Neural cell (in vitro differentiated cells): ENCODE measurements around the gene STX1B. TPM values are rescaled to one million over a fixed set of nuclear protein-coding genes. Genes with fewer than 3 reads are reported as not detected.

Source experiments
- H2AFZ ChIP-seq: fragments of 200-600, 300-800 bp; sonication (generic), shearing (Covaris generic); 2 replicates; pipeline ENCODE4 v1.6.0; 2014; ENCODE audit warnings: low read depth, mild to moderate bottlenecking, antibody characterized with exemption, low read length, moderate library complexity
- H3F3A ChIP-seq: fragments of 200-600 bp; shearing (Covaris generic); 2 replicates; pipeline ENCODE4 v1.6.1; 2016; ENCODE audit warnings: mild to moderate bottlenecking, moderate library complexity, mixed read lengths, antibody characterized with exemption, low read length; ENCODE audit not compliant: insufficient read depth, poor library complexity, severe bottlenecking
- H3K27ac ChIP-seq: fragments of 200-600, 300-800 bp; sonication (generic), shearing (Covaris generic); 2 replicates; pipeline ENCODE4 v1.5.1; 2014; ENCODE audit warnings: mild to moderate bottlenecking, low read length, moderate library complexity
- H3K27me3 ChIP-seq: fragments of 300-800, 200-600 bp; sonication (generic), shearing (Covaris generic); 2 replicates; pipeline ENCODE4 v1.6.0; 2014; ENCODE audit warnings: mild to moderate bottlenecking, low read depth, low read length, moderate library complexity; ENCODE audit not compliant: insufficient read depth
- H3K36me3 ChIP-seq: fragments of 300-800, 200-600 bp; sonication (generic), shearing (Covaris generic); 2 replicates; pipeline ENCODE4 v1.5.1; 2014; ENCODE audit warnings: mild to moderate bottlenecking, antibody characterized with exemption, low read length, moderate library complexity; ENCODE audit not compliant: insufficient read depth
- H3K4me2 ChIP-seq: fragments of 300-800, 200-600 bp; sonication (generic), shearing (Covaris generic); 2 replicates; pipeline ENCODE4 v1.6.0; 2014; ENCODE audit warnings: mild to moderate bottlenecking, low read length
- H3K4me3 ChIP-seq: fragments of 300-800, 200-600 bp; sonication (generic), shearing (Covaris generic); 2 replicates; pipeline ENCODE4 v1.5.1; 2014; ENCODE audit warnings: mild to moderate bottlenecking, low read length, moderate library complexity
- H3K79me2 ChIP-seq: fragments of 200-600 bp; shearing (Covaris generic); replicated peaks from 2 replicates; pipeline ENCODE4 v1.6.0; 2014; ENCODE audit warnings: mild to moderate bottlenecking, low read length, moderate library complexity; ENCODE audit not compliant: insufficient read depth
- H3K9ac ChIP-seq: fragments of 300-800, 200-600 bp; sonication (generic), shearing (Covaris generic); 2 replicates; pipeline ENCODE4 v1.6.1; 2016; ENCODE audit warnings: mild to moderate bottlenecking, low read length, mixed read lengths
- H3K9me2 ChIP-seq: fragments of 200-600 bp; shearing (Covaris generic); 2 replicates; pipeline ENCODE4 v1.6.1; 2016; ENCODE audit warnings: mild to moderate bottlenecking, low read length, mixed read lengths; ENCODE audit not compliant: insufficient read depth
- H3K9me3 ChIP-seq: fragments of 200-600, 300-800 bp; sonication (generic), shearing (Covaris generic); 2 replicates; pipeline ENCODE4 v1.6.1; 2016; ENCODE audit warnings: mild to moderate bottlenecking, mixed run types, low read length, moderate library complexity, mixed read lengths
- H4K20me1 ChIP-seq: fragments of 200-600 bp; shearing (Covaris generic); 2 replicates; pipeline ENCODE4 v1.6.1; 2016; ENCODE audit warnings: mild to moderate bottlenecking, mixed run types; ENCODE audit not compliant: insufficient read depth
- EP300 ChIP-seq: fragments of 450-650 bp; conservative IDR thresholded peaks from 2 replicates; pipeline ENCODE4 v1.6.1; 2014; ENCODE audit warnings: antibody characterized with exemption, mild to moderate bottlenecking, moderate library complexity; ENCODE audit not compliant: poor library complexity, severe bottlenecking
- EZH2 ChIP-seq: fragments of 200-600, 300-800 bp; shearing (Covaris generic), sonication (generic); IDR thresholded peaks from 2 replicates; pipeline ENCODE4 v1.6.1; 2014; ENCODE audit warnings: antibody characterized with exemption, low read length, borderline replicate concordance, mild to moderate bottlenecking; ENCODE audit not compliant: insufficient read depth, poor library complexity, severe bottlenecking
- MXI1 ChIP-seq: fragments of 450-650 bp; conservative IDR thresholded peaks from 2 replicates; pipeline ENCODE4 v1.6.1; 2014; ENCODE audit warnings: antibody characterized with exemption, mild to moderate bottlenecking; ENCODE audit not compliant: poor library complexity, severe bottlenecking
- POLR2AphosphoS5 ChIP-seq: IDR thresholded peaks from 2 replicates; pipeline ENCODE4 v1.6.1; 2012
- RAD21 ChIP-seq: fragments of 450-650 bp; conservative IDR thresholded peaks from 2 replicates; pipeline ENCODE4 v1.6.1; 2014; ENCODE audit warnings: antibody characterized with exemption, mild to moderate bottlenecking, moderate library complexity
- SMC3 ChIP-seq: fragments of 450-650 bp; conservative IDR thresholded peaks from 2 replicates; pipeline ENCODE4 v1.6.1; 2014; ENCODE audit warnings: antibody characterized with exemption, mild to moderate bottlenecking, moderate library complexity; ENCODE audit not compliant: poor library complexity
- TAF1 ChIP-seq: IDR thresholded peaks from 2 replicates; pipeline ENCODE4 v1.6.1; 2012; ENCODE audit warnings: low read depth
- polyA plus RNA-seq: library from polyadenylated mRNA; depleted of rRNA; stranded (reverse); fragments of >200 nt; gene quantifications from 2 replicates; pipeline ENCODE4 v1.2.3, GENCODE V29; 2014
- TF ChIP-seq, protein P1 (sequence below): fragments of 450-650 bp; IDR thresholded peaks from 2 replicates; pipeline ENCODE4 v1.5.1; 2014; ENCODE audit warnings: antibody characterized with exemption, mild to moderate bottlenecking, moderate library complexity; ENCODE audit not compliant: poor library complexity, severe bottlenecking
- TF ChIP-seq, protein P2 (sequence below): IDR thresholded peaks from 2 replicates; pipeline ENCODE4 v1.6.1; 2012; ENCODE audit warnings: borderline replicate concordance

STX1B gene
- polyA plus RNA-seq, 1 donor from 2014 or later: 4.5 TPM

DNA sequence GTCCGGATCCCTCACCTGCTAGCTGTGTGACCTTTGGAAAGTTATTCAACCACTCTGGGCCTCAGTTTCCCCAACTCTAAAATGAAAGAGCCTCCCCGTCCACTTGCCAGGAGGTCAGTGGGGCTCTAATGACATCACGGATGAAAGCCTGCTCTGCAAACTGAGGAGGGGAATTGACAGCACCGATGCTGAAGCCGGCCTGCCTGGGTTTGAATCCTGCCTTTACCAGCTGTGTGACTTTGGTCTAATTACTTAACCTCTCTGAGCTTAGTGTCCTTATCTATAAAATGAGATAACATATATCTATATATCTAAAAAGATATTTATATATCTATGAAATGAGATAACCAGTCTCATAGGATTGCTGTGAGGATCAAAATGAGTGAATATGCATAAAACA is 1.9 kb downstream of the STX1B start:
- Histone ChIP-seq H3K36me3 (no peaks in the 10 kb centered on the region), H3K4me2 (peak overlapping the region; percentile 100)

DNA sequence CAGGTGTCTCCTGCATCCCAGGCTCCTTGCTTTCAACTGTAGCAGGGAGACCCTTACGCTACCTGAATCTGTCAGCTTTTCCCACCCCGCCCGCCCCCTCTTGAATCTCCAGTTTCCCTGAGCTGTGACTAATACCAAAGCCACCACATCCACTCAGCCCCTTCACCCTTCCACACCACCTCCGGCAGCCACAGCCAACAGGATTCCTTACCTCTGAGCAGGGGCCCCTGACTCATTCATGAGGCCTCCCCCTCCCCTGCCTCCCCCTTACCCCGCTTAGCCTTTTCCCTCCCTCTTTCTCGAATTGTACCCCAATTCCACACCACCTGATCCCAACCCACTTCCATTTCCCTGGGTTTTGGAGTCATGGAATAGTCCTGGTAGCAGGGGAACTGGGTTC is 2.3 kb downstream of the STX1B start:
- Histone ChIP-seq H3K4me2 (no peak overlapping the region), H3F3A (no peaks in the 10 kb centered on the region), H3K9me2 (no peaks in the 10 kb centered on the region), H3K79me2 (peaks cover 14% of the 10 kb centered on the region), H3K27me3 (no peaks in the 10 kb centered on the region), H2AFZ (no peak overlapping the region), H4K20me1 (no peaks in the 10 kb centered on the region), H3K4me3 (no peak overlapping the region), H3K27ac (no peak overlapping the region), H3K9me3 (no peaks in the 10 kb centered on the region), H3K9ac (no peak overlapping the region), H3K36me3 (no peaks in the 10 kb centered on the region)
- TF ChIP-seq POLR2AphosphoS5: no peak
- no peak for TF ChIP-seq TAF1
- no peak for TF ChIP-seq SMC3
- no peak for TF ChIP-seq MXI1
- TF ChIP-seq, protein P1, sequence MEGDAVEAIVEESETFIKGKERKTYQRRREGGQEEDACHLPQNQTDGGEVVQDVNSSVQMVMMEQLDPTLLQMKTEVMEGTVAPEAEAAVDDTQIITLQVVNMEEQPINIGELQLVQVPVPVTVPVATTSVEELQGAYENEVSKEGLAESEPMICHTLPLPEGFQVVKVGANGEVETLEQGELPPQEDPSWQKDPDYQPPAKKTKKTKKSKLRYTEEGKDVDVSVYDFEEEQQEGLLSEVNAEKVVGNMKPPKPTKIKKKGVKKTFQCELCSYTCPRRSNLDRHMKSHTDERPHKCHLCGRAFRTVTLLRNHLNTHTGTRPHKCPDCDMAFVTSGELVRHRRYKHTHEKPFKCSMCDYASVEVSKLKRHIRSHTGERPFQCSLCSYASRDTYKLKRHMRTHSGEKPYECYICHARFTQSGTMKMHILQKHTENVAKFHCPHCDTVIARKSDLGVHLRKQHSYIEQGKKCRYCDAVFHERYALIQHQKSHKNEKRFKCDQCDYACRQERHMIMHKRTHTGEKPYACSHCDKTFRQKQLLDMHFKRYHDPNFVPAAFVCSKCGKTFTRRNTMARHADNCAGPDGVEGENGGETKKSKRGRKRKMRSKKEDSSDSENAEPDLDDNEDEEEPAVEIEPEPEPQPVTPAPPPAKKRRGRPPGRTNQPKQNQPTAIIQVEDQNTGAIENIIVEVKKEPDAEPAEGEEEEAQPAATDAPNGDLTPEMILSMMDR: no peak
- TF ChIP-seq, protein P2, sequence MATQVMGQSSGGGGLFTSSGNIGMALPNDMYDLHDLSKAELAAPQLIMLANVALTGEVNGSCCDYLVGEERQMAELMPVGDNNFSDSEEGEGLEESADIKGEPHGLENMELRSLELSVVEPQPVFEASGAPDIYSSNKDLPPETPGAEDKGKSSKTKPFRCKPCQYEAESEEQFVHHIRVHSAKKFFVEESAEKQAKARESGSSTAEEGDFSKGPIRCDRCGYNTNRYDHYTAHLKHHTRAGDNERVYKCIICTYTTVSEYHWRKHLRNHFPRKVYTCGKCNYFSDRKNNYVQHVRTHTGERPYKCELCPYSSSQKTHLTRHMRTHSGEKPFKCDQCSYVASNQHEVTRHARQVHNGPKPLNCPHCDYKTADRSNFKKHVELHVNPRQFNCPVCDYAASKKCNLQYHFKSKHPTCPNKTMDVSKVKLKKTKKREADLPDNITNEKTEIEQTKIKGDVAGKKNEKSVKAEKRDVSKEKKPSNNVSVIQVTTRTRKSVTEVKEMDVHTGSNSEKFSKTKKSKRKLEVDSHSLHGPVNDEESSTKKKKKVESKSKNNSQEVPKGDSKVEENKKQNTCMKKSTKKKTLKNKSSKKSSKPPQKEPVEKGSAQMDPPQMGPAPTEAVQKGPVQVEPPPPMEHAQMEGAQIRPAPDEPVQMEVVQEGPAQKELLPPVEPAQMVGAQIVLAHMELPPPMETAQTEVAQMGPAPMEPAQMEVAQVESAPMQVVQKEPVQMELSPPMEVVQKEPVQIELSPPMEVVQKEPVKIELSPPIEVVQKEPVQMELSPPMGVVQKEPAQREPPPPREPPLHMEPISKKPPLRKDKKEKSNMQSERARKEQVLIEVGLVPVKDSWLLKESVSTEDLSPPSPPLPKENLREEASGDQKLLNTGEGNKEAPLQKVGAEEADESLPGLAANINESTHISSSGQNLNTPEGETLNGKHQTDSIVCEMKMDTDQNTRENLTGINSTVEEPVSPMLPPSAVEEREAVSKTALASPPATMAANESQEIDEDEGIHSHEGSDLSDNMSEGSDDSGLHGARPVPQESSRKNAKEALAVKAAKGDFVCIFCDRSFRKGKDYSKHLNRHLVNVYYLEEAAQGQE: no peak
- no peak for TF ChIP-seq EZH2
- TF ChIP-seq EP300: no peak
- TF ChIP-seq RAD21: no peak

More for the DNA sequence above, 1.9 kb downstream of the STX1B start:
- Histone ChIP-seq H3K9me2 (no peaks in the 10 kb centered on the region), H3K27me3 (no peaks in the 10 kb centered on the region), H2AFZ (no peak overlapping the region), H3K9ac (no peak overlapping the region), H4K20me1 (no peaks in the 10 kb centered on the region), H3K79me2 (peaks cover 14% of the 10 kb centered on the region), H3K27ac (no peak overlapping the region), H3K9me3 (no peaks in the 10 kb centered on the region), H3F3A (no peaks in the 10 kb centered on the region), H3K4me3 (no peak overlapping the region)
- TF ChIP-seq RAD21 (no peak), EZH2 (no peak), POLR2AphosphoS5 (no peak), EP300 (no peak), TAF1 (no peak), MXI1 (no peak), SMC3 (no peak)
- TF ChIP-seq, protein P2: no peak
- TF ChIP-seq, protein P1: no peak
